ENCODE results near the gene KIRREL3.

Gene KIRREL3

DNA sequence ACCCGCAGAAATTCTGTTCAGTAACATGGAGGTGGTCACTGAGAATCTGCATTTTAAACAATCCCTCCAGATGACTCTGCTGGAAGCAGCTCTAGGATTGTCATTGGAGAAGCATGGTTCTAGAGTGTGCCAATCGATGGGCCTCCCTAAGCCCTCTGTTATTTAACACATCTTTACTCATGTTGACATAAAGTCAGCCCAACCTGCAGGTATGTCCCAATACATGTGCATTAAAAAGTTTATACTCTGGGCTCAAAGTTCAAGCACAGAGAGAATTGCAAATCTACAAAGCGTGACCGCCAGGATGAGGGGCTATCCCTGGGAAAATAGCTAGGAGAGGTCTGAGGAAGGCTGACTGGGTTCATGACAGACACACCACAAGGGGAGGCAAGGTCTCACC is 116.4 kb downstream of the KIRREL3 start:
- in situ Hi-C loops (cut with HindIII; ENCODE audit: low sequenced_read_pairs): no loop called here
- no peak overlapping the region for H3K4me3 ChIP-seq (ENCODE audit: low read depth, low read length)
- TF ChIP-seq, protein P1, sequence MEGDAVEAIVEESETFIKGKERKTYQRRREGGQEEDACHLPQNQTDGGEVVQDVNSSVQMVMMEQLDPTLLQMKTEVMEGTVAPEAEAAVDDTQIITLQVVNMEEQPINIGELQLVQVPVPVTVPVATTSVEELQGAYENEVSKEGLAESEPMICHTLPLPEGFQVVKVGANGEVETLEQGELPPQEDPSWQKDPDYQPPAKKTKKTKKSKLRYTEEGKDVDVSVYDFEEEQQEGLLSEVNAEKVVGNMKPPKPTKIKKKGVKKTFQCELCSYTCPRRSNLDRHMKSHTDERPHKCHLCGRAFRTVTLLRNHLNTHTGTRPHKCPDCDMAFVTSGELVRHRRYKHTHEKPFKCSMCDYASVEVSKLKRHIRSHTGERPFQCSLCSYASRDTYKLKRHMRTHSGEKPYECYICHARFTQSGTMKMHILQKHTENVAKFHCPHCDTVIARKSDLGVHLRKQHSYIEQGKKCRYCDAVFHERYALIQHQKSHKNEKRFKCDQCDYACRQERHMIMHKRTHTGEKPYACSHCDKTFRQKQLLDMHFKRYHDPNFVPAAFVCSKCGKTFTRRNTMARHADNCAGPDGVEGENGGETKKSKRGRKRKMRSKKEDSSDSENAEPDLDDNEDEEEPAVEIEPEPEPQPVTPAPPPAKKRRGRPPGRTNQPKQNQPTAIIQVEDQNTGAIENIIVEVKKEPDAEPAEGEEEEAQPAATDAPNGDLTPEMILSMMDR (IDR thresholded peaks at IDR 0.05; ENCODE audit: low read depth, low read length): no peak
- no peak for DNase-seq (ENCODE audit: low read depth, low spot score)

DNA sequence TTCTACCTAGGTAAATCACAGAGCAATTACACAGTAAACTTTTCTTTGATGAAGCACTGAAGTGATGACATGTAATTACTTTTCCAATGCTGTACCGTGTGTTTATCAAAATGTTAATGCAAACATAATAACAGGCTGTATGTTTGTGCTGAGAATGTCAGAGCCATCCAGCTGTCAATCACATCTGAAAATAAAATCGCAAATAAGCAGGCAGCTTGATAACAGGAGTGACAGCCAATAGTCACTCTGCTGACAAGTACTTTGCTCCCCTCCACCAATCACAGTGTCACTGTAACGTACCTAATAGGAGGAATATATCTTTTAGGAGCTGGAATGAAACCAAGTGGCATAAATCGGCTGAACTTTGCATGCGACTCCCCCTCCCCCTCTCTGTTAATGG is 119.7 kb downstream of the KIRREL3 start:
- in situ Hi-C loops (cut with HindIII; ENCODE audit: low sequenced_read_pairs): no loop called here
- H3K4me3 ChIP-seq (ENCODE audit: low read depth, low read length): no peak overlapping the region
- TF ChIP-seq, protein P1 (IDR thresholded peaks at IDR 0.05; ENCODE audit: low read depth, low read length): no peak
- DNase-seq (ENCODE audit: low read depth, low spot score): no peak

DNA sequence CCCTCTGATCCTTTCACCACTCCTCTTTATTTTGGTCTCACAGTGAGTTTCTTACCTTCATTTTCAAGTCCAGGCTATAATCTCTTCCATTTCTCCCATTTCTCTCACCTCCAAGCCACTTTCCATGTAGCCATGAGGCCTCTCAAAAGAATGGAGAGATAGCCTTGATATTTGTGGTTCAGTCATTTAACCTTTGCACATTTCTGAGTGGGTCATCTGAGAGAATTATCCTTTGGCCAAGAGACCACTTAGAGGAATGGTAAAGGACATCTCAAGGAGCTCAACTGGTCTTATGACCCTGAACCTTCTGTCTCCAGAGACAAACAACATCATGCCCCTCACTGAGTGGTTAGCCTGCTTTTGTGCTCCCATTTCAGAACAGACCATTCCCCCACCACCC is 121.1 kb downstream of the KIRREL3 start:
- in situ Hi-C loops (cut with HindIII; ENCODE audit: low sequenced_read_pairs): no loop called here
- no peak for DNase-seq (ENCODE audit: low read depth, low spot score)
- no peak overlapping the region for H3K4me3 ChIP-seq (ENCODE audit: low read depth, low read length)
- TF ChIP-seq, protein P1 (IDR thresholded peaks at IDR 0.05; ENCODE audit: low read depth, low read length): no peak

DNA sequence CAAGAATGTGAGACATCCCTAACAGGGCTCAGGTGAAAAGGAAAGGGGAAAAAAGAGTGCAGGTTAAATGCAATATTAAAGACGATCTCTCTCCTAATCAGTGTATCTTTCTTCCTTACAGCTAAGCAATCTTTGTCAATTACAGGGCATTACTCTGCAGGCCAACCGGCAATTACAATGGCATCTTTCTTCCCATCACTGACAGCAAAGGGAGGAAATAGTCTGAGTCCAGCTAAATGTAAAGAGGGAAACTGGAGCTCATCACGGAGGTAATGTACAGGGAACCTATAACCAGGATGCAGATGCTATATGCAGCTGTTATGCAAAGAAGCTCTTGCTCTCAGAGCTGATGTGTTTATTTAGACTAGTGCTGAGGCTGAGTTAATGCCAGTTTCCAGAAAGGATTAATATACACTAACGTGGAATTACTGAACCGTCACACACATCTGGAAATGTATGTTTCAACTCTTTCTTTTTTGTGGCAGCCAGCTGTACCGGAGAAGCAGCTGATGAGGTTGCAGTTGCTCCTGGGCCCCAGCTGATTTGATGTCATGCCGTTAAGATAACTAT is 121.6 kb downstream of the KIRREL3 start:
- DNase-seq (ENCODE audit: low read depth, low spot score): no peak
- no peak overlapping the region for H3K4me3 ChIP-seq (ENCODE audit: low read depth, low read length)
- TF ChIP-seq, protein P1 (IDR thresholded peaks at IDR 0.05; ENCODE audit: low read depth, low read length): no peak
- in situ Hi-C loops (cut with HindIII; ENCODE audit: low sequenced_read_pairs): no loop called here

DNA sequence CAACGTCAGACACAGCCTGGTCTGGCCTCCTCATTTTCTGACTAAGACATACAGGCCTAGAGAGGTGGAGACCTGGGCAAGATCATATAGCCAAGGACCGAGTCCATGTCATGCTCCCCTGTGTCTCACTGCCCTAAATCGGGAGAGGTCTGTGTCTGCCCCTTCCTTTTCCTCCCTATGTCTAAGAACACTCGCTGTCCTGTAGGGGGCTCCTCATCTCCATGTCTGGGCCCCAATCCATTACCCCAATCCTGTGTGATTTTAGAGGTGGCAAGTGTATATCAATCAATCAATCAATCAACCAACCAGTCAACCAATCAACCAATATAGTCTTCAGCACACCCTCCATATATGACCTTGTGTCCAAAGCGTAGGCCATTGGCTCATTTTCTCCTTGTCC is 125.7 kb downstream of the KIRREL3 start:
- no peak for DNase-seq (ENCODE audit: low read depth, low spot score)
- in situ Hi-C loops (cut with HindIII; ENCODE audit: low sequenced_read_pairs): no loop called here
- TF ChIP-seq, protein P1 (IDR thresholded peaks at IDR 0.05; ENCODE audit: low read depth, low read length): peak; percentile 27
- H3K4me3 ChIP-seq (ENCODE audit: low read depth, low read length): no peak overlapping the region

DNA sequence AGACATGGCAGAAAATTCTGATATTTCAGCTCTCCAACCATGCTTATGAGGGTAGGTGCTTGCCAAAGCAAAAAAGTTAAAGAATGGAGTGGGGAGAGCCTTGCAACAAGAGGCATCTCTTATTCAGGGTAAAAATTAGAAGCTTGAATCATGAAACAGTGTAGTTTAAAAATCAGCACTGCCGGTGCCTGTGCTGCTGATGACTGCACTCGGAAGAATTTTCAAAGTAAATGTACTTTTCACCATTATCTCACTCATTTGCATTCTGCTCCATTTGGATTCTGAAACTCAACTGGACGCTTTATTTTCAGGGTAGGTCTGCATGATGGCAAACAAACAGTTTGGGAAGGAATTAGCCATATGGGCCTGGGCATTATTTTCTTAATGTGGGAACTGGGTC is 126.3 kb downstream of the KIRREL3 start:
- peak; percentile 31 for DNase-seq (ENCODE audit: low read depth, low spot score)
- TF ChIP-seq, protein P1 (IDR thresholded peaks at IDR 0.05; ENCODE audit: low read depth, low read length): no peak
- in situ Hi-C loops (cut with HindIII; ENCODE audit: low sequenced_read_pairs): no loop called here
- no peak overlapping the region for H3K4me3 ChIP-seq (ENCODE audit: low read depth, low read length)

DNA sequence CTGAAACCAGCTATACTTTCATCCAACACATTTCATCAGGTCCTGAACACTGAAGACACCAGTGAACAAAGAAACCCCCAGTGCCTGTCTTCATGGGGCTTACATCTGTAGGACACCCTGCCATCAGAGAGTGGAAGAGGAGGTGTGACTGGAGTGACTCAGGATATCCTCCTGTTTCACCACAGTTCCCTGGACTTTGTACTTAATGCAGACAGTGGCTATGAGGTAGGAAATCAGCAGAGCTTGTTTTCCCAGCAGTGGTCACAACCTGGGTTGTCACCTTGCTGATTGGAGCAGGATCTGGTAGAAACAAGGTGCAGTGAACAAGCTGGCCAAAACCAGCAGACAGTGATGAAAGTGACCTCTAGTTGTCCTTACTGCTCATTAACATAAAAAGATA is 128.8 kb downstream of the KIRREL3 start:
- DNase-seq (ENCODE audit: low read depth, low spot score): no peak
- TF ChIP-seq, protein P1 (IDR thresholded peaks at IDR 0.05; ENCODE audit: low read depth, low read length): no peak
- in situ Hi-C loops (cut with HindIII; ENCODE audit: low sequenced_read_pairs): no loop called here
- no peak overlapping the region for H3K4me3 ChIP-seq (ENCODE audit: low read depth, low read length)

Measured in astrocyte of the spinal cord (primary cell).